SH-SY5Y (cell line): Measurements from ENCODE around the gene AP5Z1.

Source experiments
- GATA2 ChIP-seq: IDR thresholded peaks from 2 replicates; pipeline ENCODE4 v1.6.1; 2011; ENCODE audit warnings: mild to moderate bottlenecking, low read depth, low read length
- GATA3 ChIP-seq: IDR thresholded peaks from 2 replicates; pipeline ENCODE4 v1.6.1; 2011; ENCODE audit warnings: low read depth, mild to moderate bottlenecking, low read length, moderate library complexity

DNA sequence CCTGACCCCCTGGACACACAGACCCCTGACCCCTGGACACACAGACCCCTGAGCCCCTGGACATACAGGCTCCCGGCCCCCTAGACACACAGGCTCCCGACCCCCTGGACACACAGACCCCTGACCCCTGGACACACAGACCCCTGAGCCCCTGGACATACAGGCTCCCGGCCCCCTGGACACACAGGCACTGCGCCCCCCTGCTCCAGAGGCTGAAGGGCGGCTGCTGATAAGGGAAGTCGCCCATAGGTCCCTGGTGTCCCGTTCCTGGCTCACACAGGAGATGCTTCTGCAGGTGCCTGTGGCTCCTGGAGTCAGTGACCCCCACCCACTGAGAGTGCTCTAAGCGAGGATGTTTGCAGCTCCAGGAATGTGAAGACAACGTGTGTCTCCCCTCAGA lies 3.7 kb upstream of the AP5Z1 start:
- TF ChIP-seq GATA2: no peak
- TF ChIP-seq GATA3: no peak
